Mesodermal cell (in vitro differentiated cells): ENCODE data around the gene DLGAP3.
"Not testable (repeated sequence)": the region's sequence is repeated elsewhere in the genome, so short reads cannot be mapped to it uniquely, and the experiment has no call there.

Experiments
- H3K27ac ChIP-seq: 2 replicates; pipeline ENCODE4 v1.7.0; 2013; ENCODE audit warnings: mild to moderate bottlenecking, low read depth, low read length, moderate library complexity; ENCODE audit not compliant: severe bottlenecking
- H3K36me3 ChIP-seq: 2 replicates; pipeline ENCODE4 v1.7.1; 2013; ENCODE audit warnings: mild to moderate bottlenecking, low read length, moderate library complexity; ENCODE audit not compliant: control insufficient read depth, insufficient read depth
- H3K4me1 ChIP-seq: one replicate; pipeline ENCODE4 v1.7.1; 2013; ENCODE audit warnings: mild to moderate bottlenecking, low read length; ENCODE audit not compliant: insufficient read depth, control insufficient read depth, poor library complexity, severe bottlenecking
- H3K4me3 ChIP-seq: 2 replicates; pipeline ENCODE4 v1.7.0; 2013; ENCODE audit warnings: low read length, control low read depth, mild to moderate bottlenecking; ENCODE audit not compliant: insufficient read depth, poor library complexity, severe bottlenecking; ENCODE audit errors: extremely low read depth
- H3K9me3 ChIP-seq: 2 replicates; pipeline ENCODE4 v1.7.1; 2013; ENCODE audit warnings: mild to moderate bottlenecking, low read length, moderate library complexity; ENCODE audit not compliant: control insufficient read depth
- WGBS, 2 experiments: methylation state at CpG; one replicate each; pipeline ENCODE4 v1.1.5; 2013; ENCODE audit warnings: missing lambda C conversion rate in 2 of 2; ENCODE audit not compliant: insufficient coverage in 2 of 2; 5-methylcytosine and 5-hydroxymethylcytosine counted together

Gene DLGAP3

DNA sequence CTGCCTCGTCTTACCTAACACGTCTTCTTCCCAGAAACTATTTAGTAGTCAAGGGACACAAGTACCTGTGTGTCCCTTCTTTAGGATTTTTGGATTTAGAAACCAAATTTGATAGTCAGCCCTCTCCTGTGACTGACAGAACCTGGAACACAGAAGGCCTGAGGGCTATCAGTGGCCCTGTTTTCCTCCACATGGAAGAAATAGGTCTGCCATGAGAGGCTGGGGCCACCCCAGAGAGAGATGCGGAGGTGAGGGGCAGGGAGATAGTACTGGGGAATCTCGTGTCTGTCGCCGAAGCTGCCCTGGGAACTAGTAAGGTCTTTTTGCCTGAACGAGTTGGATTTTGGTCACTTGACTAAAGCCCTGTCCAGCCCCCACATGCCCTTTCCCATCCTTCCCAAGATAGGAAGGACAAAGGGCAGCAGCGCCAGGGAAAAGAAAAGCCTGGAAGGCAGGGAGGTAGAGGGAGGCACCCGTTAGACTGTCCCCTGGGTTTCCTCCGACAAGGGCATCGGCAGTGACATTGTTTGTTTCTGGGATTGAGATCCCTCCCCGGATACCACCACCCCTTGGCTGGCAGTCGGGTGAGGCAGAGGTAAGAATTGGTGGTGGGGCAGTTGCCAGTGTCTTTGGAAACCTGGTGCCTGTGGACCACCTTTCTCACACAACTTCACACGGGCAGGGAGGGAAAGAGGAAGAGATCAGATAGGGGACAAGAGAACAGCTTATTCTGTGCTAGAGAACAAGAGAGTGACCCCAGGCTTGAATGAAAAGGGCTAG is 89.7 kb downstream of the DLGAP3 start:
- Histone ChIP-seq H3K4me3 (no peak overlapping the region), H3K4me1 (peaks cover 19% of the 10 kb centered on the region), H3K36me3 (no peaks in the 10 kb centered on the region), H3K9me3 (no peaks in the 10 kb centered on the region), H3K27ac (no peak overlapping the region)
- WGBS, 2 experiments = 94 to 97% methylated on average over 5 to 8 of the region's 14 CpGs

DNA sequence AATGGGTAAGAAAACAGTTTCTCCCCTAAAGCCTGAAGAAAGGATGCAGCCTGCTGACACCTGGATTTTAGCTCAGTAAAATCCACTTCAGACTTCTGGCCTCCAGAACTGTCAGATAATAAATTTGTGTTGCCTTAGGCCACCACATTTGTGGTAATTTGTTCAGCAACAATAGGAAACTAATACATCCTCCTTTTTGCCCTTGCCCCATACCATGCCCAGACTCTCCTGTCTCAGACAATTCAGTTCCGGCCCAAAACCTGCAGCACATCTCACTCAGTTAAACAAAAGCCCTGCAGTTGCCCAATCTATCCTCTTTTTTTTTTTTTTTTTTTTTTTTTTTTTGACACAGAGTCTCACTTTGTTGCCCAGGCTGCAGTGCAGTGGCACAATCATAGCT is 95.7 kb downstream of the DLGAP3 start:
- Histone ChIP-seq H3K4me1 (peaks cover 8% of the 10 kb centered on the region), H3K4me3 (no peak overlapping the region), H3K27ac (no peak overlapping the region), H3K9me3 (no peaks in the 10 kb centered on the region), H3K36me3 (no peaks in the 10 kb centered on the region)
- WGBS, 2 experiments = no CpG with 5 or more reads among the region's 1 CpG

DNA sequence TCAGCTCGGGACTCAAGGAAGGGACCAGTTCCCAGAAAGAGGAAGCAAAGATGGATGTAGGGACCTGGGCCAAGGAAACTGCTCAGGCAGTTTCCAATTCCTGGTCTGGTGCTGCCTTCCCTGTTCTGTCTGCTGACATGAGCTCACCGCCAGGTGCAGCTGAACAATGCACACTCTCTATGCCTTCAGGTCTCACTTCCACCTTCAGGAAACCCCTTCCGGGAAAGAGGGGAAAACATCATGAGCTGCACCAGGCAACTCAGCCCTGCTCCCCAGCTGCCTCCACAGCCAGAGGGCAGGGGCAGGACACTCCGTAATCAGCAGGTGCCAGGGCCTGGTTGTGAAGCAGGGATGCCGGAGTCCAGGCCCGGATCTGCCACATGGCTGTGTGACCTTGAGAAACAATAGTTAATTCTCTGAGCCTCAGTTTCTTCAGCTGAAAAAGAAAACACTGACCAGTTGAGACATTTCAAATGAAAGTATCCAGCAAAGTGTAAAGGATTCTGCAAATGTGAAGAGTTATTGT is 97.7 kb downstream of the DLGAP3 start:
- no peak overlapping the region for H3K27ac ChIP-seq
- no peaks in the 10 kb centered on the region for H3K9me3 ChIP-seq
- peaks cover 8% of the 10 kb centered on the region for H3K4me1 ChIP-seq
- WGBS, 2 experiments = 90 to 98% methylated on average over 5 to 6 of the region's 6 CpGs
- no peak overlapping the region for H3K4me3 ChIP-seq
- H3K36me3 ChIP-seq = no peaks in the 10 kb centered on the region

DNA sequence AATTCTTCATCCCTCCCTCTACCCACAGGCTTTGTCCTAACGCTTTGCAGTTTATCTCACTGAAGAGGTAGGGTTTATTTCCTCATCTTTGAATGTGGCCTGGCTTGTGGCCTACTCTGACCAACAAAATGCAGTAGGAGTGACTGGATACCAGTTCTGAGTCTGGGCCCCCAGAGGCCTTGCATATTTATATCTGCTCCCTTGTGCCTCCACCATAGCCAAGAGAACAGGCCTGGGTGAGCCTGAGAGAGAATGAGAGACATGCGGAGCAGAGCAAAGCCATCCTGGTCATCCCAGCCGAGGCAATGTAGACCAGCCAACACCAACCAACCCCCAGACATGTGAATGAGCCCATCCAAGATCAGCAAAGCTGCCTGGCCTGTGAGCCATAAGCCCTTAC is 100.2 kb downstream of the DLGAP3 start:
- H3K36me3 ChIP-seq = no peaks in the 10 kb centered on the region
- H3K4me1 ChIP-seq = no peaks in the 10 kb centered on the region
- no peak overlapping the region for H3K27ac ChIP-seq
- 40% methylated on average over 1 of the region's 3 CpGs; no CpG with 5 or more reads in 1 of the 2 experiments for WGBS, 2 experiments
- H3K4me3 ChIP-seq = no peak overlapping the region
- H3K9me3 ChIP-seq = no peaks in the 10 kb centered on the region

DNA sequence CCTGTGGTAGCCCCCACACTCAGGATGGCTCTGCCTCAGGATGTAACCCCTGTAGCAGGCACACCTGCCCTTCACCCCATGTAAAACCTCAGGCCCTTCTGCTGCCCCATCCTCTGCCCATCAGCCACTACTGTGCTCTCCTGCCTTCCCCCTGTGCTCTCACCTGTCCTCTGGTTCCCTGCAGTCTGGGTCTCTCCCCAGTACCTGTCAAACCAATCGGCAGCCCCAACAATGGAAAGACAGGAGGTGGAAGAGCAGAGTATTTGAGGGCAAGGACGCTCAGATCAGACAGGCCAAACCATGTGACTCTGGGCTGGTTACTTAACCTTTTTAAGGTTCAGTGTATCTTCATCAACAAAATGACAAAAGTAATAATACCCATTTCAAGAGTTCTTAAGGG is 100.8 kb downstream of the DLGAP3 start:
- Histone ChIP-seq H3K4me1 (no peaks in the 10 kb centered on the region), H3K27ac (no peak overlapping the region), H3K36me3 (no peaks in the 10 kb centered on the region), H3K4me3 (no peak overlapping the region), H3K9me3 (no peaks in the 10 kb centered on the region)
- 81 to 100% methylated on average over 1 to 2 of the region's 2 CpGs for WGBS, 2 experiments

DNA sequence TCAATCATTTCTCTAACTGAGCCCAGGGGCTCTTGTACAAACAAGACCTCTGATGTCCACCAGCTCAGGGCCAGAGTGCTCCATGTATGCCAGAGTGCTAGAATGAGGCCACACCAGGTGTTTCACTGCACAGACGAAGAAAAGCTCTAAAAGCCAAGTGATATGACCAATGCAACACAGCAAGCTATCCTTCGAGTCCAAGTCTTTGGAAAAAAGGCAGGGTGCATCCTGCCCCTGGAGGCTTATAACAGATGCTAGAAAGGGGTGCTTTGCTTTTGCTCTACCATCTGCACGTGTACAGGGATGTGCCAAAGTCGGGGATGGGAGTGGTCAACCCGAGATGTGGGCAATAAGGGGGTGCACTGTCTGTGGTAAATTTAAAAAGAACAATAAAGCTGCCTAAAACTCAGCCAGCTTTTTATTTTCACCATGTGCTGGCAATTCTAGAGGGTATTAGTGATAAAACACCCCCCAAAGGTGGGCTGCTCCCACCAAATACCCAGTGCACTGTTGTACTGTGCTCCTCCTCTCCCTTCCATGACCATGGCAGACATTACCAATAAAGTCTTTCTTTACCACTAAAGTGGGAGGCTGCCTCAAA is 102.0 kb downstream of the DLGAP3 start:
- no peaks in the 10 kb centered on the region for H3K4me1 ChIP-seq
- H3K27ac ChIP-seq = no peak overlapping the region
- H3K4me3 ChIP-seq = no peak overlapping the region
- whole genome bisulfite sequencing, 2 experiments = 66 to 92% methylated on average over 3 to 4 of the region's 5 CpGs
- H3K9me3 ChIP-seq = no peaks in the 10 kb centered on the region
- no peaks in the 10 kb centered on the region for H3K36me3 ChIP-seq

DNA sequence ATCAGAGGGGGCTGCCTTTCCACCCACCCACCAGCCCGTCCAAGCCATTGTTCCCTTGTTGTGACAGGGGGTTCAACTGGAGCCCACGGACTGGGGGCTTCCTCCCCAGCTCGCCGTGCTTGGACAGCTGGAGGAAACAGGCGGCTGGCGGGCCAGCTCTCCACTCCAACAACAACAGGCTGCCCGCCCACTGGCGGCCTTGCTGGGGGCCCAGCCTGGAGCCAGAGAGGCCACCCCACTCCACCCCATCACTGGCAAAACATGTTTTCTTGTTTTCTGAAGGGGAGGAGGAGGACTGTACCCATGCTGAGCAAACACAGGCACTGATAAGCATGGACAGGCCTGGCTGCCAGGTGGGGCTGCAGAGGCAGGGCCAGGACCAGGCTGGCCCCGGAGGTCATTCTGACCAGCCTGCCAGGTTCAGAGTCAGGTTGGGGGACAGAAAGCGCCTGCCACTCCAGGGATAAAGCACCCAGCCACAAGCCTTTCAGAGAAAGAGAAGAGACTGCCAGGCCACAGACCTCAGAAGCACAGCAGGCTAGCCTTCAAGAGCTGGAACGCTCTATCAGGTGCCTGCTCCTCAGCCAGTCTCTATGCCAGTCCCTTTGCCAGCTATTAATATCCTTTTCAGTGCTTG is 103.9 kb downstream of the DLGAP3 start:
- H3K27ac ChIP-seq = no peak overlapping the region
- no peaks in the 10 kb centered on the region for H3K36me3 ChIP-seq
- WGBS, 2 experiments = 73 to 92% methylated on average over 4 to 7 of the region's 11 CpGs
- H3K9me3 ChIP-seq = no peaks in the 10 kb centered on the region
- no peak overlapping the region for H3K4me3 ChIP-seq
- no peaks in the 10 kb centered on the region for H3K4me1 ChIP-seq

DNA sequence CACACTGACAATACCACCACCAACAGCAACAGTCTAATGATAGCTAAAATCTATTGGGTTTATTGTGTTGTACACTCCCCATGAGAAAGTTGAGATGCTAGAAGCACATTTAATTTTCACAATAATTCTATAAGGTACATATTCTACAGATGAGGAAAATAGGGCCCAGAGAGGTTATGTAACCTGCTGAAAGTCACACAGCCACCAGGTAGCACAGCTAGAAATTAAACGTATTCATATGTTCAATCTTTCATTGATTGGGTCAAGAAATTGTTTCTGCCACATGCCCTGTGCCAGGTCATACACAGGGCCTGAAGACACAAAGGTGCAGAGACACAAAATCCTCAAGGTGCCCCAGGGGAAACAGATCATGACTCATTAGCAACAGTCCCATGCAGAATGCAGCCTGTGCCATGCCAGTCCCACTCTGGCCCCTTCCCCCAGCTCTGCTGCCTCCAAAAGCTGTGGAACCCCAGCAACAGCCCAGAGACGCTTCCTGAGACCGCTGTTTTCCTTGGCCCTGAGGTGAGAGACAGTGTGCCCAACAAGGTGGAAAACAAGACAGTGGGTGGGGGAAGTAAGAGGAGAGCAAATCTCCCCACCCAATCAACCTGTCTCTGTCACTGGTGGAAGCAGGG is 104.5 kb downstream of the DLGAP3 start:
- Histone ChIP-seq H3K36me3 (no peaks in the 10 kb centered on the region), H3K27ac (no peak overlapping the region), H3K9me3 (no peaks in the 10 kb centered on the region), H3K4me1 (no peaks in the 10 kb centered on the region), H3K4me3 (no peak overlapping the region)
- 100% methylated on average over 3 of the region's 3 CpGs; no CpG with 5 or more reads in 1 of the 2 experiments for WGBS, 2 experiments

DNA sequence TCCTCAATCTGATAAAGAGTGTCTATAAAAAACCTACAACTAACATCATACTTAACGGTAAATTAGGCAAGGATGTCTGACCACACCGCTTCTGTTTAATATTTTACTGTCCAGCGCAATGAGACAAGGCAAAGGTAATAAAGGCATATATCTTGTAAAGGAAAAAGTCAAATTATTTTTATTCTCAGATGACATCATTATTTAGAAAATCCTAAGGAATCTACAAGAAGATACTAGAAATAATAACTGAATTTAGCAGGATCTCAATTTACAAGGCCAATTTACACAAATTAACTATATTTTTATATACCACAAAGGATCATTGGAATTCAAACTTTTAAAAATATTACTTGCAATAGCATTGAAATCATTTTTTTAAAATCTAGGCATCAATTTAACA is 107.2 kb downstream of the DLGAP3 start:
- no peaks in the 10 kb centered on the region for H3K36me3 ChIP-seq
- no peaks in the 10 kb centered on the region for H3K9me3 ChIP-seq
- WGBS, 2 experiments = no CpG with 5 or more reads among the region's 3 CpGs
- no peak overlapping the region for H3K4me3 ChIP-seq
- H3K4me1 ChIP-seq = no peaks in the 10 kb centered on the region
- H3K27ac ChIP-seq = no peak overlapping the region

DNA sequence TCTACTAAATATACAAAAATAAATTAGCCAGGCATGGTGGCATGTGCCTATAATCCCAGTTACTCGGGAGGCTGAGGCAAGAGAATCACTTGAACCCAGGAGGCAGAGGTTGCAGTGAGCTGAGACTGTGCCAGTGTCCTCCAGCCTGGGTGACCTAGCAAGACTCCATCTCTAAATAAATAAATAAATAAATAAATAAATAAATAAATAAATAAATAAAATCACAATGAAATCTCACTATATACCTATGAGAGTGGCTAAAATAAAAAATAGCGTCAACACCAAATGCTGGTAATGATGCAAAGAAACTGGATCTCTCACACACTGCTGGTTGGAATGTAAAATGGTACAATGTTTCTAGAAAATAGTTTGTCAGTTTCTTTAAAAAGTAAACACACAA is 110.6 kb downstream of the DLGAP3 start:
- H3K36me3 ChIP-seq, H3K4me3 ChIP-seq, H3K27ac ChIP-seq, H3K4me1 ChIP-seq, H3K9me3 ChIP-seq: not testable (repeated sequence)
- WGBS, 2 experiments = 67 to 90% methylated on average over 1 to 2 of the region's 2 CpGs
